Measurements from ENCODE around the gene ARHGEF18. TPM values are rescaled to one million over a fixed set of nuclear protein-coding genes. Genes with fewer than 3 reads are reported as not detected.

ARHGEF18 gene
- polyA plus RNA-seq, 1 donor from 2014 or later: 22.7 TPM

GRCh38 chr19:7386769-7387168, 38.0 kb downstream of the ARHGEF18 start:
- Histone ChIP-seq H3K27ac (ENCODE audit: low read length) (no peak overlapping the region), H3K9me3 (ENCODE audit: low read length) (no peaks in the 10 kb centered on the region), H3K36me3 (ENCODE audit: insufficient read depth, low read length) (no peaks in the 10 kb centered on the region), H3K9ac (ENCODE audit: low read length) (no peak overlapping the region), H2AFZ (ENCODE audit: low read depth, low read length) (no peak overlapping the region), H3K4me3 (ENCODE audit: low read length) (no peak overlapping the region), H3K79me2 (replicated peaks; ENCODE audit: insufficient read depth, low read length) (no peaks in the 10 kb centered on the region), H3F3A (ENCODE audit: insufficient read depth, low read length, poor library complexity, severe bottlenecking) (no peaks in the 10 kb centered on the region), H3K27me3 (ENCODE audit: insufficient read depth, low read depth, low read length) (no peaks in the 10 kb centered on the region), H4K20me1 (ENCODE audit: insufficient read depth) (no peaks in the 10 kb centered on the region), H3K4me2 (ENCODE audit: low read length) (no peak overlapping the region), H3K9me2 (ENCODE audit: insufficient read depth, low read length) (no peaks in the 10 kb centered on the region)
- no peak for TF ChIP-seq POLR2AphosphoS5 (IDR thresholded peaks at IDR 0.05)
- TF ChIP-seq RAD21 (conservative IDR thresholded peaks at IDR 0.05): no peak
- TF ChIP-seq TAF1 (IDR thresholded peaks at IDR 0.05; ENCODE audit: low read depth): no peak
- TF ChIP-seq, protein P1, sequence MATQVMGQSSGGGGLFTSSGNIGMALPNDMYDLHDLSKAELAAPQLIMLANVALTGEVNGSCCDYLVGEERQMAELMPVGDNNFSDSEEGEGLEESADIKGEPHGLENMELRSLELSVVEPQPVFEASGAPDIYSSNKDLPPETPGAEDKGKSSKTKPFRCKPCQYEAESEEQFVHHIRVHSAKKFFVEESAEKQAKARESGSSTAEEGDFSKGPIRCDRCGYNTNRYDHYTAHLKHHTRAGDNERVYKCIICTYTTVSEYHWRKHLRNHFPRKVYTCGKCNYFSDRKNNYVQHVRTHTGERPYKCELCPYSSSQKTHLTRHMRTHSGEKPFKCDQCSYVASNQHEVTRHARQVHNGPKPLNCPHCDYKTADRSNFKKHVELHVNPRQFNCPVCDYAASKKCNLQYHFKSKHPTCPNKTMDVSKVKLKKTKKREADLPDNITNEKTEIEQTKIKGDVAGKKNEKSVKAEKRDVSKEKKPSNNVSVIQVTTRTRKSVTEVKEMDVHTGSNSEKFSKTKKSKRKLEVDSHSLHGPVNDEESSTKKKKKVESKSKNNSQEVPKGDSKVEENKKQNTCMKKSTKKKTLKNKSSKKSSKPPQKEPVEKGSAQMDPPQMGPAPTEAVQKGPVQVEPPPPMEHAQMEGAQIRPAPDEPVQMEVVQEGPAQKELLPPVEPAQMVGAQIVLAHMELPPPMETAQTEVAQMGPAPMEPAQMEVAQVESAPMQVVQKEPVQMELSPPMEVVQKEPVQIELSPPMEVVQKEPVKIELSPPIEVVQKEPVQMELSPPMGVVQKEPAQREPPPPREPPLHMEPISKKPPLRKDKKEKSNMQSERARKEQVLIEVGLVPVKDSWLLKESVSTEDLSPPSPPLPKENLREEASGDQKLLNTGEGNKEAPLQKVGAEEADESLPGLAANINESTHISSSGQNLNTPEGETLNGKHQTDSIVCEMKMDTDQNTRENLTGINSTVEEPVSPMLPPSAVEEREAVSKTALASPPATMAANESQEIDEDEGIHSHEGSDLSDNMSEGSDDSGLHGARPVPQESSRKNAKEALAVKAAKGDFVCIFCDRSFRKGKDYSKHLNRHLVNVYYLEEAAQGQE (IDR thresholded peaks at IDR 0.05; ENCODE audit: borderline replicate concordance): no peak
- TF ChIP-seq, protein P2, sequence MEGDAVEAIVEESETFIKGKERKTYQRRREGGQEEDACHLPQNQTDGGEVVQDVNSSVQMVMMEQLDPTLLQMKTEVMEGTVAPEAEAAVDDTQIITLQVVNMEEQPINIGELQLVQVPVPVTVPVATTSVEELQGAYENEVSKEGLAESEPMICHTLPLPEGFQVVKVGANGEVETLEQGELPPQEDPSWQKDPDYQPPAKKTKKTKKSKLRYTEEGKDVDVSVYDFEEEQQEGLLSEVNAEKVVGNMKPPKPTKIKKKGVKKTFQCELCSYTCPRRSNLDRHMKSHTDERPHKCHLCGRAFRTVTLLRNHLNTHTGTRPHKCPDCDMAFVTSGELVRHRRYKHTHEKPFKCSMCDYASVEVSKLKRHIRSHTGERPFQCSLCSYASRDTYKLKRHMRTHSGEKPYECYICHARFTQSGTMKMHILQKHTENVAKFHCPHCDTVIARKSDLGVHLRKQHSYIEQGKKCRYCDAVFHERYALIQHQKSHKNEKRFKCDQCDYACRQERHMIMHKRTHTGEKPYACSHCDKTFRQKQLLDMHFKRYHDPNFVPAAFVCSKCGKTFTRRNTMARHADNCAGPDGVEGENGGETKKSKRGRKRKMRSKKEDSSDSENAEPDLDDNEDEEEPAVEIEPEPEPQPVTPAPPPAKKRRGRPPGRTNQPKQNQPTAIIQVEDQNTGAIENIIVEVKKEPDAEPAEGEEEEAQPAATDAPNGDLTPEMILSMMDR (IDR thresholded peaks at IDR 0.05; ENCODE audit: poor library complexity, severe bottlenecking): no peak
- no peak for TF ChIP-seq SMC3 (conservative IDR thresholded peaks at IDR 0.05; ENCODE audit: poor library complexity)
- TF ChIP-seq MXI1 (conservative IDR thresholded peaks at IDR 0.05; ENCODE audit: poor library complexity, severe bottlenecking): no peak
- TF ChIP-seq EP300 (conservative IDR thresholded peaks at IDR 0.05; ENCODE audit: poor library complexity, severe bottlenecking): no peak
- TF ChIP-seq EZH2 (IDR thresholded peaks at IDR 0.05; ENCODE audit: borderline replicate concordance, insufficient read depth, low read length, poor library complexity, severe bottlenecking): no peak

- H3K9me3 ChIP-seq (ENCODE audit: low read length): no peaks in the 10 kb centered on the region
- no peaks in the 10 kb centered on the region for H3K9me2 ChIP-seq (ENCODE audit: insufficient read depth, low read length)
- H3K27ac ChIP-seq (ENCODE audit: low read length): no peak overlapping the region
- H3K4me2 ChIP-seq (ENCODE audit: low read length): no peak overlapping the region
- H3K27me3 ChIP-seq (ENCODE audit: insufficient read depth, low read depth, low read length): no peaks in the 10 kb centered on the region
- H3K4me3 ChIP-seq (ENCODE audit: low read length): no peak overlapping the region
- TF ChIP-seq MXI1 (conservative IDR thresholded peaks at IDR 0.05; ENCODE audit: poor library complexity, severe bottlenecking) (no peak), EZH2 (IDR thresholded peaks at IDR 0.05; ENCODE audit: borderline replicate concordance, insufficient read depth, low read length, poor library complexity, severe bottlenecking) (no peak), POLR2AphosphoS5 (IDR thresholded peaks at IDR 0.05) (no peak), EP300 (conservative IDR thresholded peaks at IDR 0.05; ENCODE audit: poor library complexity, severe bottlenecking) (no peak), TAF1 (IDR thresholded peaks at IDR 0.05; ENCODE audit: low read depth) (no peak), RAD21 (conservative IDR thresholded peaks at IDR 0.05) (no peak), SMC3 (conservative IDR thresholded peaks at IDR 0.05; ENCODE audit: poor library complexity) (no peak)
- TF ChIP-seq, protein P1 (IDR thresholded peaks at IDR 0.05; ENCODE audit: borderline replicate concordance): no peak
- TF ChIP-seq, protein P2 (IDR thresholded peaks at IDR 0.05; ENCODE audit: poor library complexity, severe bottlenecking): no peak
- H3K36me3 ChIP-seq (ENCODE audit: insufficient read depth, low read length): no peaks in the 10 kb centered on the region
- no peaks in the 10 kb centered on the region for H4K20me1 ChIP-seq (ENCODE audit: insufficient read depth)
- no peaks in the 10 kb centered on the region for H3F3A ChIP-seq (ENCODE audit: insufficient read depth, low read length, poor library complexity, severe bottlenecking)
- H3K9ac ChIP-seq (ENCODE audit: low read length): no peak overlapping the region
- peaks cover 12% of the 10 kb centered on the region for H3K79me2 ChIP-seq (replicated peaks; ENCODE audit: insufficient read depth, low read length)
- H2AFZ ChIP-seq (ENCODE audit: low read depth, low read length): no peak overlapping the region
Observed at GRCh38 chr19:7391218-7391670, 42.5 kb downstream of the ARHGEF18 start.
